ENCODE data around the gene SORL1.

Gene SORL1

GRCh38 chr11:121456151-121456550, 4.0 kb downstream of the SORL1 start:
- DNase-seq, result no peak

DNA sequence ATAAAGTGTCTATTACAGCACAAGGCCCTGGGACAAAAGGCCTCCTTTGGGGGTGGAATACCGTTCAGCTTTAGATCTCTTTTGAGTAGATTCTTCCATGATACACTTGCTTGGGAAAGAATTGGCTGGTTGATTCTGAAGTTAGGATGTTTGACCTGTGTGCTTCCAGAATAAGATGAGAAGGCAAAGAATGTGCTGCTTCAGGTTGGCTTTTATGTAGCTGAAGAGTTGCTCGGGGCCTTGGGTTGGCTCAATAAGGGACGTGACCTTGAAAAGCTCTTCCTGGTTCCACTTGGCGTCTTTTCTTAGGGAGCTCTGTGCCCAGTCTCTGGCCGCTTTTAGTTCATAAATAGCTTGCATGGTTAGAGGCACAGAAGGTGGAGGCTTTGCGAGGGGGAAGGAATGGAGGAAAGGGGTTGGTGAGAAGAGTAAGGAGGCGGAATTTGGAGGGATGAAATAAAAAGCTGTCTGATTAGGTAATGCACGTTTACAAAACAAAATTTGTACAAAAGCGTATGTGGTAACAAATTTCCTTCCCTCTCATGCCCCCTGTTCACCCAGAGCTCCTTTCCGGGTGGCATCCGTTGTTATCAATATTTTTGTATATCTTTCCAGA, 4.8 kb downstream of the SORL1 start:
- DNase-seq, result no peak

DNA sequence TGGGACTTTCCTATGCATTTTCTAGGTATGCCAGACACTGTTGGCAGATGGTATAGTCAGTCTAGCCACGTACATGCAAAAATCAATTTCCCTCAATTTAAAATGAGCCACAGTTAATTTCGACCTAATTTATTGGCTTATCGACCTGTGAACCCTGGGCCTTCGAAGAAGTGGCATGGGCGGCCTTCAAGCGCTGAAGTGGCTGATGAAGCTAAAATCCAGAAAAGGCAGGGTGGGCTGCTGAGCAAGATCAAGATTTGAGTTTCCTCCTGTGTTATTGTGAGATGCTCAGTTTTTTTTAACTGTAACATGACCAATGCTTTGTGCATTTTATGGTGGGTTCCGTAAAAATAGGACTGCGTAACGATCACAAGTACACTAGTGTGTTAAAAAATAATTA, 6.4 kb downstream of the SORL1 start:
- DNase-seq, result no peak

- DNase-seq, result peak; percentile 55
Observed at GRCh38 chr11:121459413-121460017, 7.4 kb downstream of the SORL1 start.

GRCh38 chr11:121460941-121461514, 8.9 kb downstream of the SORL1 start:
- no peak for DNase-seq

GRCh38 chr11:121461843-121462242, 9.7 kb downstream of the SORL1 start:
- no peak for DNase-seq

GRCh38 chr11:121463689-121464335, 11.7 kb downstream of the SORL1 start:
- no peak for DNase-seq

DNA sequence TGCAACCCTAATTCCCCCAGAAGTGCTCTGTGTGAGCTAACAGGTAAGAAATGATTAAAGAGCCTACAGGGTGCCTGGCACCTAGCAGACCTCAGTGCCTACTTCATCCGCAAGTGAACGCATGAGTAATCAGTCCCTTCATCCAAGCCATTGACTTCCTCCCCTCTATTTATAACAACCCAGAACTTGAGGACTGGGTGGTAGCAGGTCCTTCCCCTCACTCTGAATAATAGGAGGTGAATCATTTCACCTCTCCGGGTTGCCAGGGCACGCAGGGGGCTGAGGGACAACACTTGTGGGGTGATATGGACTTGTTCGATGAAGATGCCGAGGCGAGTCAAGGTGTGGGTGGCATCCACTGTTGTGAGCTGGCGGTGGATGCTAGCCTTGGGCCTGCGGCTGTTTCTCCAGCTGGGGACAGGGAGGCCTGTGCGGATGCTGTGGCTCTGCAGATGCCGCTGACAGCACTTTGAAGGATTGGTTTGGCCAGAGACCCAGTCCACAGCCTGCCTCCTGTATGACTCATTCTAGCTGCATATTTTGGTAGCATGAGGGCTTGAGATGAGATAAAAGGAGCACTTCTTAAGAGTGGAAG, 12.3 kb downstream of the SORL1 start:
- DNase-seq, result peak; percentile 72

- no peak for DNase-seq
Observed at GRCh38 chr11:121465709-121466062, 13.6 kb downstream of the SORL1 start.

DNA sequence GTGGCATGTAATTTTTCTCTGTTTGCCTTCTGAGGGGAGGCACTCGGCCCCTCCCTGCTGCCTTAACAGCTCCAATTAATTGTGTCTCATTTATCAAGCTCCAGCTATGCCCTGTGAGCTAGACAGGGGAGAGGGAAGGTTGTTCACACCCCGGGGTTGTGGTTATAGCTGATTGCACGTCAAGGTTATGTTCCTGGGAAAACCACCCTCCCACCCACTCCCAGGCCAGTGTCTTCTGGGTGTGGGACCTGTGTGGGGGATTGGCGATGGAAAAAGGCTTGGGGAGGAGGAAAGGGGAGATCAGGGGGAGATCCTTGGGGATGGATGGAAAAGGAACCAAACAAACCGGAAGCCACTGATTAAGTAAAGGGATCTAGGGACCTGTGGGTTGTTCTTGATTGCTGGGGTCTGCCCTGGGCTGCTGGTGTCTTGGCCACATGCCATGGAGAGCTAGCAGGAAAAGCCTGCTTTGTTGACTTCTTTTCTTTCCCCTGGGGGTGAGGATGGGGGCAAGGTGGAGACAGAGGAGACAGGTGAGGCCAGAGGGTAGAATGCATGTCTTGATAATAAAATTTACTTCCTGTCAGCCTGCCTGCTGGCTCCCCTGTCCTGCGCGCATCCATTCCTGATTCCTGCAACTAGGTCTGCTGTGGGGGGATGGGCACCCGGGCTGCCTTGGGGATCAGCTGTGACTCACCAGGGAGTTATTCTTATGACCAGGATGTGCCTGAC, 14.1 kb downstream of the SORL1 start:
- peak; percentile 33 for DNase-seq

GRCh38 chr11:121467471-121467870, 15.4 kb downstream of the SORL1 start:
- no peak for DNase-seq

GRCh38 chr11:121467965-121468364, 15.9 kb downstream of the SORL1 start:
- DNase-seq, result peak; percentile 68

DNA sequence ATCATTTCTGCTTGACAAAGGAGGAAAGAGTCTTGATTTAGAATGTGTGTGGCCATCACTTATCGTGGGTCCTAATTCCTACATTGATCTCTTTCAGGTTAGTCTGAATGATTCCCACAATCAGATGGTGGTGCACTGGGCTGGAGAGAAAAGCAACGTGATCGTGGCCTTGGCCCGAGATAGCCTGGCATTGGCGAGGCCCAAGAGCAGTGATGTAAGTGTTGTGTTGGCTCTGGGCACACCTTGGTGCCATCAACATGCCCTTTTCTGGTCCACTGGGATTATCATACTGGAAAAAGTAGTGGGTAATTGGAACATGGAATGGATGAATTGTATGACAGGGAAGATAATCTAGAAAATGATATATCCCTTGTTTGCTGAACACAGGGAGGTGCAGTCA, 17.8 kb downstream of the SORL1 start:
- DNase-seq, result no peak

DNA sequence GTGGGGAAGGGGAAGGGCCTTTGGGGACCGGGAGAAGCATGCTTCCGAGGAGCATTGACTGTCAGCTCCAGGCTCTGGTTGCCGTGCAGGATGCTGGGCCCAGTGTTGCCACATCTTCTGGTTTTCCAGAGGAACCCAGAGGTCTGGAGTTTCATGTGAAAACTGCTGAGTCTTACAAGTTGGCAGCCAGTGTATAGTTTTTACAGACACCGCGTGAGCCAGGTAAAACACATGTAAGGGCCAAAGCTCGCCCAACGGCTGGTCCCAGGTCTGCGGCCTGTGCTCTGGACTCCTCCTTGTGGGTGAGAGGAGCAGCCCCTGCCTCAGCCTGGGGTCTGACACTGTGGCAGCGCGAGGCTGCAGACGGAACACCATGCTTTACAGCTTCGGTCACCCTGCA, 19.1 kb downstream of the SORL1 start:
- no peak for DNase-seq

DNA sequence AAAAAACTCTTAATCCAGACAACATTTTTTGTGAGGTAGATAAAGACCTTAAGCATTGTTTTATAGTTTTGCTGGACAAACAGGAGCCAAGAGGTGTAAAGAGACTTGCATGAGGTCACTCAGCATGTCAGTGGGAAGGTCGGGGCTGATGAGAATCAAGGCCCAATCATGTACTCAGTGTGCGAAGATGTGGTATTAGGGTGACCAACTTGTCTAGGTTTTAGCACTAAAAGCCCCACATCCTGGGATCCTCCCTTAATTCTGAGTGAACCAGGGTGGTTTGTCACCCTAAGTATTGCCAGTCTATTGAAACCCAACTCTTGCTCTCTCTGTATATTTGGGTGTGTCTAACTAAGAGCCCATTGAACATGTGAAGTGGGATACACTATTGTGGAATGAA, 20.2 kb downstream of the SORL1 start:
- DNase-seq, result no peak

- DNase-seq, result no peak
Observed at GRCh38 chr11:121473064-121473777, 21.1 kb downstream of the SORL1 start.

GRCh38 chr11:121474680-121475079, 22.6 kb downstream of the SORL1 start:
- no peak for DNase-seq

DNA sequence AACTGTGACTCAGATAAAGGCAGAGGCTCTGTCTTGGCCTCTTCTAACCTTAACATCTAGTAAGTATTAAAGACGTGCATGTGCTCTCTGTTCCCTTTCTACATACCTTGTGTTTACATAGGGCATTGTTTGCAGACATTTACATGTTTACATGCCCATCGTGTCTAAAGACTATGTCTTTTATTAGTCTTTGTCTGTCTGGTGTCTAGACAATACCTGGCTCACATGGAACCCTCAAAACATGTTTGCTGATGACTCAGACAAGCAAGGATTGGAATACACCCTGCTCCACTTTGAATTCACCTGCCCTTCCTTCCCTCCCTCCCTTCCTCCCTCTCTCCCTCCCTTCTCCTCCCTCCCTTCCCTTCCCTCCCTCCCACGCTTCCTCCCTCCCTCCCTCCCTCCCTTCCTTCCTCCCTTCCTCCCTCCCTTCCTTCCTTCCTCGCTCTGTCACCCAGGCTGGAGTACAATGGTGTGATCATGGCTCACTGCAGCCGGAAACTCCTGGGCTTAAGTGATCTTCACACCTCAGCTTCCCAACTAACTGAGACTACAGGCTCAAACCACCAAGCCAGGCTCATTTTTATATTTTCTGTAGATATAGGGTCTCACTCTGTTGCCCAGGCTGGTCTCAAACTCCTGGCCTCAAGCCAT, 24.4 kb downstream of the SORL1 start:
- no peak for DNase-seq

DNA sequence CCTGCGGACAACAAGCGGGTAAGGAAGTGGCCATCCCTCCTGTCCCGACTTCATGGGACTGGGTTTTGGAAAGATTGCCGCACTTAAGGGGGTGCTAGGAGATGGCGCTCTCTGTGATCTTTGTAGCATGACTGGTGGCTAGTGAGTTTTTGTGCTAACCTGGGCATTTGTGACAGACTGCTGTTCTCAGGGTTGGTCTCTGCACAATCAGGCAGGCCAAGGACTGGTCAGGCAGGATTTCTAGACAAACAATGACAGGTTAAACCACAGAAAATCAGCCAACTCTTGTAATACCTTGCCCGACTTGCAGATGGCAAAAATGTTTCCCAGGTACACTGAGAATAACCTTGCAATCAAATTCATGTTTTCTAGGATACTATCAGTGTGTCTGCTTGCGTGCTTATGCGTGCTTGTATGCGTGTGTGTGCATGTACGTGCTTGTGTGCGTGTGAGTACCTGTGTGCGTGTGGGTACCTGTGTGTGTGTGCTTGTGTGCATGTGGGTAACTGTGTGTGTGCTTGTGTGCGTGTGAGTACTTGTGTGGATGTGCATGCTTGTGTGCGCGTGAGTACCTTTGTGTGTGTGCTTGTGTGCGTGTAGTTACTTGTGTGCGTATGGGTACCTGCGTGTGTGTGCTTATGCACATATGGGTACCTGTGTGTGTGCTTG, 26.2 kb downstream of the SORL1 start:
- DNase-seq, result no peak

GRCh38 chr11:121478895-121479697, 27.0 kb downstream of the SORL1 start:
- no peak for DNase-seq
